Measurements from ENCODE around the gene TNF. TPM values are rescaled to one million over a fixed set of nuclear protein-coding genes. Genes with fewer than 3 reads are reported as not detected.

The TNF gene
- total and polyA plus RNA-seq, 4 experiments from 2014 or later, result 3.9 to 28.2 (median 17.5) TPM

GRCh38 chr6:31531162-31531561, 44.2 kb upstream of the TNF start:
- H3K27ac Mint-ChIP-seq, result peak overlapping the region in 1 of 7 donors; percentile 25
- H3K9me3 ChIP-seq (ENCODE audit: control insufficient read depth in 1 of 2, low read length in 2 of 2), result no peaks in the 10 kb centered on the region
- H3K4me3 ChIP-seq (ENCODE audit: low read length in 2 of 2), result no peak overlapping the region
- H3K36me3 Mint-ChIP-seq, result peaks cover 53 to 65% of the 10 kb centered on the region in 2 donors
- POLR2A ChIA-PET (ENCODE audit: partially characterized antibody), result interaction anchor here (2.1 kb wide), 1 partner anchor 10 kb away, joined by 12 read pairs; the partner anchor contains the start of gene DDX39B
- no peaks in the 10 kb centered on the region for H3K27me3 ChIP-seq (ENCODE audit: insufficient read depth, low read length)
- DNase-seq, result no peak
- intact Hi-C loops (cut with micrococcal nuclease), result no loop called here
- H3K36me3 ChIP-seq (ENCODE audit: insufficient read depth, low read length), result peaks cover 64% of the 10 kb centered on the region
- peaks cover 3% of the 10 kb centered on the region for H3K4me1 ChIP-seq (ENCODE audit: insufficient read depth, low read length)
- no peak overlapping the region for H3K27ac ChIP-seq (ENCODE audit: low read depth, low read length)
- CTCF ChIA-PET (ENCODE audit: partially characterized antibody), result interaction anchor here (1.6 kb wide), 1 partner anchor 67 kb away, joined by 5 read pairs; no protein-coding TSS in a partner anchor
- H3K4me3 Mint-ChIP-seq, result no peak overlapping the region
- H3K4me1 Mint-ChIP-seq, result peaks cover 10 to 26% (median 12%) of the 10 kb centered on the region in 4 donors
- H3K9me3 Mint-ChIP-seq, result no peaks in the 10 kb centered on the region
- no peaks in the 10 kb centered on the region for H3K27me3 Mint-ChIP-seq

GRCh38 chr6:31531771-31532643, 43.4 kb upstream of the TNF start:
- ChIA-PET POLR2A (ENCODE audit: partially characterized antibody) (interaction anchor here (2.1 kb wide), 1 partner anchor 9 kb away, joined by 12 read pairs; the partner anchor contains the start of gene DDX39B), CTCF (ENCODE audit: partially characterized antibody) (interaction anchor here (1.6 kb wide), 1 partner anchor 66 kb away, joined by 5 read pairs; no protein-coding TSS in a partner anchor)
- Mint-ChIP-seq H3K27ac (peak overlapping the region in 3 of 7 donors; percentile 33 to 57 (median 52)), H3K36me3 (peaks cover 59 to 71% of the 10 kb centered on the region in 2 donors), H3K27me3 (no peaks in the 10 kb centered on the region), H3K4me1 (peaks cover 10 to 31% (median 15%) of the 10 kb centered on the region in 4 donors), H3K4me3 (no peak overlapping the region), H3K9me3 (no peaks in the 10 kb centered on the region)
- Histone ChIP-seq H3K36me3 (ENCODE audit: insufficient read depth, low read length) (peaks cover 71% of the 10 kb centered on the region), H3K4me1 (ENCODE audit: insufficient read depth, low read length) (peaks cover 3% of the 10 kb centered on the region), H3K9me3 (ENCODE audit: control insufficient read depth in 1 of 2, low read length in 2 of 2) (no peaks in the 10 kb centered on the region), H3K4me3 (ENCODE audit: low read length in 2 of 2) (no peak overlapping the region), H3K27me3 (ENCODE audit: insufficient read depth, low read length) (no peaks in the 10 kb centered on the region), H3K27ac (ENCODE audit: low read depth, low read length) (no peak overlapping the region)
- DNase-seq, result no peak
- intact Hi-C loops (cut with micrococcal nuclease), result no loop called here

- Mint-ChIP-seq H3K27ac (peak overlapping the region in 5 of 7 donors; percentile 22 to 75 (median 57)), H3K4me1 (peaks cover 12 to 37% (median 19%) of the 10 kb centered on the region in 4 donors), H3K27me3 (no peaks in the 10 kb centered on the region), H3K9me3 (no peaks in the 10 kb centered on the region), H3K36me3 (peaks cover 63 to 76% of the 10 kb centered on the region in 2 donors), H3K4me3 (no peak overlapping the region)
- H3K4me3 ChIP-seq (ENCODE audit: low read length in 2 of 2), result no peak overlapping the region
- ChIA-PET POLR2A (ENCODE audit: partially characterized antibody) (interaction anchor here (1.6 to 2.1 kb wide), 2 partner anchors 9 to 44 kb away, joined by 3 to 12 read pairs; partner anchors contain the start of gene DDX39B), CTCF (ENCODE audit: partially characterized antibody) (no interaction called here)
- H3K27ac ChIP-seq (ENCODE audit: low read depth, low read length), result no peak overlapping the region
- H3K9me3 ChIP-seq (ENCODE audit: control insufficient read depth in 1 of 2, low read length in 2 of 2), result no peaks in the 10 kb centered on the region
- intact Hi-C loops (cut with micrococcal nuclease), result no loop called here
- H3K27me3 ChIP-seq (ENCODE audit: insufficient read depth, low read length), result no peaks in the 10 kb centered on the region
- H3K4me1 ChIP-seq (ENCODE audit: insufficient read depth, low read length), result peaks cover 3% of the 10 kb centered on the region
- no peak for DNase-seq
- H3K36me3 ChIP-seq (ENCODE audit: insufficient read depth, low read length), result peaks cover 71% of the 10 kb centered on the region
These were observed 42.5 kb upstream of the TNF start for GRCh38 chr6:31532644-31533454.

GRCh38 chr6:31533455-31533841, 41.9 kb upstream of the TNF start:
- DNase-seq, result no peak
- ChIA-PET POLR2A (ENCODE audit: partially characterized antibody) (interaction anchor here (1.6 kb wide), 1 partner anchor 43 kb away, joined by 3 read pairs; no protein-coding TSS in a partner anchor), CTCF (ENCODE audit: partially characterized antibody) (no interaction called here)
- no peaks in the 10 kb centered on the region for H3K9me3 Mint-ChIP-seq
- intact Hi-C loops (cut with micrococcal nuclease), result no loop called here
- no peaks in the 10 kb centered on the region for H3K27me3 Mint-ChIP-seq
- H3K9me3 ChIP-seq (ENCODE audit: control insufficient read depth in 1 of 2, low read length in 2 of 2), result no peaks in the 10 kb centered on the region
- H3K36me3 Mint-ChIP-seq, result peaks cover 66 to 77% of the 10 kb centered on the region in 2 donors
- H3K27ac Mint-ChIP-seq, result peak overlapping the region in 4 of 7 donors; percentile 17 to 68 (median 62)
- no peak overlapping the region for H3K27ac ChIP-seq (ENCODE audit: low read depth, low read length)
- no peak overlapping the region for H3K4me3 ChIP-seq (ENCODE audit: low read length in 2 of 2)
- H3K36me3 ChIP-seq (ENCODE audit: insufficient read depth, low read length), result peaks cover 76% of the 10 kb centered on the region
- peaks cover 7% of the 10 kb centered on the region for H3K4me1 ChIP-seq (ENCODE audit: insufficient read depth, low read length)
- no peaks in the 10 kb centered on the region for H3K27me3 ChIP-seq (ENCODE audit: insufficient read depth, low read length)
- no peak overlapping the region for H3K4me3 Mint-ChIP-seq
- peaks cover 15 to 41% (median 21%) of the 10 kb centered on the region in 4 donors for H3K4me1 Mint-ChIP-seq

- Histone ChIP-seq H3K36me3 (ENCODE audit: insufficient read depth, low read length) (peaks cover 82% of the 10 kb centered on the region), H3K4me1 (ENCODE audit: insufficient read depth, low read length) (peaks cover 12% of the 10 kb centered on the region), H3K9me3 (ENCODE audit: control insufficient read depth in 1 of 2, low read length in 2 of 2) (no peaks in the 10 kb centered on the region), H3K27ac (ENCODE audit: low read depth, low read length) (no peak overlapping the region), H3K4me3 (ENCODE audit: low read length in 2 of 2) (no peak overlapping the region), H3K27me3 (ENCODE audit: insufficient read depth, low read length) (no peaks in the 10 kb centered on the region)
- ChIA-PET CTCF (ENCODE audit: partially characterized antibody) (interaction anchor here (0.7 kb wide), 1 partner anchor 61 kb away, joined by 5 read pairs; no protein-coding TSS in a partner anchor), POLR2A (ENCODE audit: partially characterized antibody) (interaction anchor here (1.6 kb wide), 1 partner anchor 43 kb away, joined by 3 read pairs; no protein-coding TSS in a partner anchor)
- no peaks in the 10 kb centered on the region for H3K9me3 Mint-ChIP-seq
- intact Hi-C loops (cut with micrococcal nuclease), result no loop called here
- H3K36me3 Mint-ChIP-seq, result peaks cover 72 to 81% of the 10 kb centered on the region in 2 donors
- H3K27me3 Mint-ChIP-seq, result no peaks in the 10 kb centered on the region
- H3K4me1 Mint-ChIP-seq, result peaks cover 20 to 46% (median 27%) of the 10 kb centered on the region in 4 donors
- H3K27ac Mint-ChIP-seq, result peak overlapping the region in 2 of 7 donors; percentile 51 to 59
- no peak overlapping the region for H3K4me3 Mint-ChIP-seq
- no peak for DNase-seq
These were observed 41.4 kb upstream of the TNF start for GRCh38 chr6:31534011-31534410.

- no peaks in the 10 kb centered on the region for H3K9me3 ChIP-seq (ENCODE audit: control insufficient read depth in 1 of 2, low read length in 2 of 2)
- no peak overlapping the region for H3K4me3 ChIP-seq (ENCODE audit: low read length in 2 of 2)
- Mint-ChIP-seq H3K27me3 (no peaks in the 10 kb centered on the region), H3K27ac (peak overlapping the region in 3 of 7 donors; percentile 29 to 83 (median 29)), H3K36me3 (peaks cover 78 to 86% of the 10 kb centered on the region in 2 donors), H3K4me3 (no peak overlapping the region), H3K4me1 (peaks cover 26 to 52% (median 33%) of the 10 kb centered on the region in 4 donors), H3K9me3 (no peaks in the 10 kb centered on the region)
- no peak overlapping the region for H3K27ac ChIP-seq (ENCODE audit: low read depth, low read length)
- no peaks in the 10 kb centered on the region for H3K27me3 ChIP-seq (ENCODE audit: insufficient read depth, low read length)
- POLR2A ChIA-PET (ENCODE audit: partially characterized antibody), result interaction anchor here (1.0 to 1.6 kb wide), 2 partner anchors 39 to 42 kb away, joined by 3 read pairs; no protein-coding TSS in a partner anchor
- H3K36me3 ChIP-seq (ENCODE audit: insufficient read depth, low read length), result peaks cover 86% of the 10 kb centered on the region
- peaks cover 18% of the 10 kb centered on the region for H3K4me1 ChIP-seq (ENCODE audit: insufficient read depth, low read length)
- CTCF ChIA-PET (ENCODE audit: partially characterized antibody), result interaction anchor here (0.7 kb wide), 1 partner anchor 60 kb away, joined by 5 read pairs; no protein-coding TSS in a partner anchor
- intact Hi-C loops (cut with micrococcal nuclease), result no loop called here
- DNase-seq, result no peak
These were observed 40.8 kb upstream of the TNF start for GRCh38 chr6:31534521-31535040.

All from CD4-positive, alpha-beta memory T cell (primary cell).